ENCODE data around the gene PNO1.
"Not testable (repeated sequence)": the region's sequence is repeated elsewhere in the genome, so short reads cannot be mapped to it uniquely, and the experiment has no call there.

The PNO1 gene

GRCh38 chr2:68158134-68158447, 403 bp downstream of the PNO1 start:
- DNase-seq, result no peak

- DNase-seq, result no peak
These were observed 6.0 kb downstream of the PNO1 start for GRCh38 chr2:68163641-68164040.

GRCh38 chr2:68167186-68167585, 9.5 kb downstream of the PNO1 start:
- no peak for DNase-seq

GRCh38 chr2:68169308-68169707, 11.6 kb downstream of the PNO1 start:
- DNase-seq, result no peak

GRCh38 chr2:68171146-68171545, 13.5 kb downstream of the PNO1 start:
- DNase-seq, result no peak

- no peak for DNase-seq
These were observed 14.0 kb downstream of the PNO1 start for GRCh38 chr2:68171684-68172083.

GRCh38 chr2:68172521-68172920, 14.8 kb downstream of the PNO1 start:
- no peak for DNase-seq

- no peak for DNase-seq
These were observed 15.5 kb downstream of the PNO1 start for GRCh38 chr2:68172990-68173700.

GRCh38 chr2:68175210-68175609, 17.5 kb downstream of the PNO1 start:
- not testable (repeated sequence) for DNase-seq

- no peak for DNase-seq
These were observed 19.0 kb downstream of the PNO1 start for GRCh38 chr2:68176657-68177056.

- DNase-seq, result no peak
These were observed 19.9 kb downstream of the PNO1 start for GRCh38 chr2:68177541-68177940.

GRCh38 chr2:68178432-68178831, 20.7 kb downstream of the PNO1 start:
- DNase-seq, result no peak

- no peak for DNase-seq
These were observed 21.4 kb downstream of the PNO1 start for GRCh38 chr2:68178954-68179627.

GRCh38 chr2:68182902-68183301, 25.2 kb downstream of the PNO1 start:
- DNase-seq, result no peak

GRCh38 chr2:68185541-68186164, 28.0 kb downstream of the PNO1 start:
- peak; percentile 44 for DNase-seq

- DNase-seq, result no peak
These were observed 29.6 kb downstream of the PNO1 start for GRCh38 chr2:68187329-68187728.

- no peak for DNase-seq
These were observed 31.1 kb downstream of the PNO1 start for GRCh38 chr2:68188831-68189230.

GRCh38 chr2:68189991-68190784, 32.5 kb downstream of the PNO1 start:
- no peak for DNase-seq

GRCh38 chr2:68190991-68191731, 33.5 kb downstream of the PNO1 start:
- DNase-seq, result no peak

- no peak for DNase-seq
These were observed 35.5 kb downstream of the PNO1 start for GRCh38 chr2:68193144-68193543.

GRCh38 chr2:68193787-68194372, 36.2 kb downstream of the PNO1 start:
- no peak for DNase-seq

- no peak for DNase-seq
These were observed 37.4 kb downstream of the PNO1 start for GRCh38 chr2:68195096-68195495.
